Transverse colon (tissue), 3 donors: ENCODE results near the gene LRRIQ3.

Experiments
- POLR2A ChIP-seq: fragments of 450-650 bp; IDR thresholded peaks from one replicate; pipeline ENCODE4 v1.6.1; 2016; ENCODE audit warnings: antibody characterized with exemption, mild to moderate bottlenecking, moderate library complexity
- TF ChIP-seq, protein P1 (sequence below), 5 experiments: fragments of 200-600 bp in 3 of 5; fragments of 450-650 bp in 2 of 5; sonication (generic) in 3 of 5; IDR thresholded peaks; 1 replicate in 2 of 5; 2 replicates in 3 of 5; pipeline ENCODE4 v1.5.1; 2016 to 2017; ENCODE audit warnings: antibody characterized with exemption in 5 of 5, inconsistent platforms in 3 of 5, mild to moderate bottlenecking in 2 of 5, moderate library complexity in 1 of 5

DNA sequence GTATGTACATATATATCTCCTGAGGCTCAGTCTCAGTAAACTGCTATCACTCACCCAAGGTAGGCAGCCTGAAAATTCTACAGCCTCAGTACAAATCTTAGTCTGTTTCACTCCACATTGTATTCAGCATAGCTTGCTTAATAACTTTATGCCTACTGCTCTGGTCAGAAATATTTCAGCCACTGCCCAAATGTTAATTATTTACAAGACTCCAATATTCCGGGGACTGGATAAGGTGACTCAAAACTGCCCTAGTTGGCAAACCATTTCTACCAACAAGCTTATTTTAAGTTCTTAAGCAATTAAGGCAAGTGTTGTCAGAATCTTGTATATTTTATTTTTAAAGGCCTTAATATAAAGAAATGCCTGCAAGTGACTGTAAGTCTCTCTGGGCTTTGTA lies 114.8 kb downstream of the LRRIQ3 start:
- TF ChIP-seq, protein P1, sequence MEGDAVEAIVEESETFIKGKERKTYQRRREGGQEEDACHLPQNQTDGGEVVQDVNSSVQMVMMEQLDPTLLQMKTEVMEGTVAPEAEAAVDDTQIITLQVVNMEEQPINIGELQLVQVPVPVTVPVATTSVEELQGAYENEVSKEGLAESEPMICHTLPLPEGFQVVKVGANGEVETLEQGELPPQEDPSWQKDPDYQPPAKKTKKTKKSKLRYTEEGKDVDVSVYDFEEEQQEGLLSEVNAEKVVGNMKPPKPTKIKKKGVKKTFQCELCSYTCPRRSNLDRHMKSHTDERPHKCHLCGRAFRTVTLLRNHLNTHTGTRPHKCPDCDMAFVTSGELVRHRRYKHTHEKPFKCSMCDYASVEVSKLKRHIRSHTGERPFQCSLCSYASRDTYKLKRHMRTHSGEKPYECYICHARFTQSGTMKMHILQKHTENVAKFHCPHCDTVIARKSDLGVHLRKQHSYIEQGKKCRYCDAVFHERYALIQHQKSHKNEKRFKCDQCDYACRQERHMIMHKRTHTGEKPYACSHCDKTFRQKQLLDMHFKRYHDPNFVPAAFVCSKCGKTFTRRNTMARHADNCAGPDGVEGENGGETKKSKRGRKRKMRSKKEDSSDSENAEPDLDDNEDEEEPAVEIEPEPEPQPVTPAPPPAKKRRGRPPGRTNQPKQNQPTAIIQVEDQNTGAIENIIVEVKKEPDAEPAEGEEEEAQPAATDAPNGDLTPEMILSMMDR (IDR thresholded peaks at IDR 0.05), result no peak
- TF ChIP-seq POLR2A, result no peak
